ENCODE data around the gene UQCRH. TPM values are rescaled to one million over a fixed set of nuclear protein-coding genes. Genes with fewer than 3 reads are reported as not detected.
"Not testable (repeated sequence)": the region's sequence is repeated elsewhere in the genome, so short reads cannot be mapped to it uniquely, and the experiment has no call there.

UQCRH gene
- total RNA-seq, 1 experiment from 2014 or later = 460 TPM

GRCh38 chr1:46363121-46363520 lies 59.6 kb downstream of the UQCRH start:
- H3K36me3 Mint-ChIP-seq (ENCODE audit: insufficient read depth, unreplicated experiment) = peaks cover 36% of the 10 kb centered on the region
- no peak for TF ChIP-seq CTCF (IDR thresholded peaks at IDR 0.05; ENCODE audit: unreplicated experiment)
- no TSS peak for BruUV-seq (replicated peaks)
- no peak overlapping the region for H3K4me3 Mint-ChIP-seq (ENCODE audit: low read depth, unreplicated experiment)
- intact Hi-C loops (cut with micrococcal nuclease; ENCODE audit: unreplicated experiment) = no loop called here
- no peak for DNase-seq
- H3K9me3 Mint-ChIP-seq (ENCODE audit: low read depth, unreplicated experiment) = no peaks in the 10 kb centered on the region
- CTCF ChIA-PET = no interaction called here
- H3K27me3 Mint-ChIP-seq (ENCODE audit: unreplicated experiment) = no peaks in the 10 kb centered on the region
- H3K27ac Mint-ChIP-seq (ENCODE audit: unreplicated experiment) = no peak overlapping the region
- peaks cover 14% of the 10 kb centered on the region for H3K4me1 Mint-ChIP-seq (ENCODE audit: low read depth, unreplicated experiment)

GRCh38 chr1:46364612-46365011 lies 61.1 kb downstream of the UQCRH start:
- TF ChIP-seq CTCF (IDR thresholded peaks at IDR 0.05; ENCODE audit: unreplicated experiment) = no peak
- H3K9me3 Mint-ChIP-seq (ENCODE audit: low read depth, unreplicated experiment) = no peaks in the 10 kb centered on the region
- peak; percentile 41 for DNase-seq
- no peaks in the 10 kb centered on the region for H3K27me3 Mint-ChIP-seq (ENCODE audit: unreplicated experiment)
- peak overlapping the region; percentile 39 for H3K27ac Mint-ChIP-seq (ENCODE audit: unreplicated experiment)
- H3K36me3 Mint-ChIP-seq (ENCODE audit: insufficient read depth, unreplicated experiment) = peaks cover 26% of the 10 kb centered on the region
- H3K4me1 Mint-ChIP-seq (ENCODE audit: low read depth, unreplicated experiment) = peaks cover 21% of the 10 kb centered on the region
- intact Hi-C loops (cut with micrococcal nuclease; ENCODE audit: unreplicated experiment) = no loop called here
- peak overlapping the region; percentile 24 for H3K4me3 Mint-ChIP-seq (ENCODE audit: low read depth, unreplicated experiment)
- no TSS peak for BruUV-seq (replicated peaks)
- CTCF ChIA-PET = interaction anchor here (0.6 to 1.3 kb wide), 4 partner anchors 17 to 1201 kb away, joined by 3 to 6 read pairs (median 4); no protein-coding TSS in a partner anchor

GRCh38 chr1:46365796-46366195 lies 62.3 kb downstream of the UQCRH start:
- BruUV-seq (replicated peaks); DNase-seq; H3K27ac Mint-ChIP-seq (ENCODE audit: unreplicated experiment); H3K9me3 Mint-ChIP-seq (ENCODE audit: low read depth, unreplicated experiment); CTCF ChIA-PET; intact Hi-C loops (cut with micrococcal nuclease; ENCODE audit: unreplicated experiment); H3K4me3 Mint-ChIP-seq (ENCODE audit: low read depth, unreplicated experiment); H3K27me3 Mint-ChIP-seq (ENCODE audit: unreplicated experiment): not testable (repeated sequence)
- peaks cover 29% of the 10 kb centered on the region for H3K4me1 Mint-ChIP-seq (ENCODE audit: low read depth, unreplicated experiment)
- H3K36me3 Mint-ChIP-seq (ENCODE audit: insufficient read depth, unreplicated experiment) = peaks cover 19% of the 10 kb centered on the region

Other genes with a start within 250 kb of the UQCRH start
- 17.4 and 21.4 TPM in 2 replicates for gene PIK3R3, start 171.1 kb upstream of the UQCRH start, total RNA-seq (2022)
- gene TSPAN1, start 128.6 kb upstream of the UQCRH start, total RNA-seq (2022) = 46.2 and 94.8 TPM in 2 replicates
- not detected in 2 replicates for gene P3R3URF, start 127.2 kb upstream of the UQCRH start, total RNA-seq (2022)
- 62.0 and 74.5 TPM in 2 replicates for gene POMGNT1, start 105.3 kb upstream of the UQCRH start, total RNA-seq (2022)
- not detected in 2 replicates for gene LURAP1, start 100.4 kb upstream of the UQCRH start, total RNA-seq (2022)
- gene RAD54L, start 55.9 kb upstream of the UQCRH start, total RNA-seq (2022) = 22.5 and 25.2 TPM in 2 replicates
- gene LRRC41, start 82 bp upstream of the UQCRH start, total RNA-seq (2022) = 47.5 and 48.8 TPM in 2 replicates
- 38.7 and 42.5 TPM in 2 replicates for gene NSUN4, start 37.1 kb downstream of the UQCRH start, total RNA-seq (2022)
- gene FAAH, start 90.6 kb downstream of the UQCRH start, total RNA-seq (2022) = 31.4 and 34.2 TPM in 2 replicates
- gene DMBX1, start 186.1 kb downstream of the UQCRH start, total RNA-seq (2022) = 0.88 and 2.3 TPM in 2 replicates
- gene KNCN, start 247.9 kb downstream of the UQCRH start, total RNA-seq (2022) = not detected in 2 replicates

Measured in Calu3 (cell line).